ENCODE data around the gene TMTC2. TPM values are rescaled to one million over a fixed set of nuclear protein-coding genes. Genes with fewer than 3 reads are reported as not detected.
"Not testable (repeated sequence)": the region's sequence is repeated elsewhere in the genome, so short reads cannot be mapped to it uniquely, and the experiment has no call there.

The TMTC2 gene
- total and polyA plus RNA-seq, 2 donors: 3.0 to 5.1 TPM

GRCh38 chr12:82757656-82758055 is 71.0 kb downstream of the TMTC2 start:
- Histone ChIP-seq H3K27me3 (ENCODE audit: control insufficient read depth in 2 of 2, insufficient read depth in 1 of 2, low read length in 1 of 2) (no peaks in the 10 kb centered on the region), H3K9me3 (ENCODE audit: control insufficient read depth in 2 of 2, insufficient read depth in 1 of 2, low read length in 1 of 2) (no peaks in the 10 kb centered on the region), H3K4me1 (ENCODE audit: control insufficient read depth in 2 of 2, insufficient read depth in 2 of 2, low read length in 2 of 2) (no peaks in the 10 kb centered on the region), H3K27ac (ENCODE audit: low read depth in 1 of 2, low read length in 1 of 2) (no peak overlapping the region), H3K36me3 (ENCODE audit: control insufficient read depth in 2 of 2, insufficient read depth in 2 of 2, low read length in 1 of 2) (no peaks in the 10 kb centered on the region), H3K4me3 (ENCODE audit: low read length in 2 of 2) (no peak overlapping the region)
- WGBS: 90% methylated on average over 1 of the region's 1 CpG
- no peak for DNase-seq (ENCODE audit: low read depth in 6 of 9, low spot score in 9 of 9)

- DNase-seq (ENCODE audit: low read depth in 6 of 9, low spot score in 9 of 9): no peak
- 94% methylated on average over 3 of the region's 3 CpGs for WGBS
Measured at GRCh38 chr12:82758749-82759330, 72.1 kb downstream of the TMTC2 start.

DNA sequence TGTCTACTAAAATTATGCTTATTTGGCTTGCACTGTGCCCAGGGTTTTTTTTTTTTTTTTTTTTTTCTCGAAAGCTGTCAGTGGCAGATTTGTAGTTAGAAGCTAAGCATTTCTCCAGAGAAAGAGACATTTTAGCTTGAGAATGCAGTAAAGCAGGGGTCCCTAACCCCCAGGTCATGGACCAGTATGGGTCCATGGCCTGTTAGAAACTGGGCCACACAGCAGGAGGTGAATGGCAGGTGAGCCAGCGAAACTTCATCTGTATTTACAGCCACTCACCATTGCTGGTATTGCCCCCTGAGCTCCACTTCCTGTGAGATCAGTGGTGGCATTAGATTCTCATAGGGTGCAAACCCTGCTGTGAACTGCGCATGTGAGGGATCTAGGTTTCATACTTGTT is 73.7 kb downstream of the TMTC2 start:
- Histone ChIP-seq H3K9me3 (ENCODE audit: control insufficient read depth in 2 of 2, insufficient read depth in 1 of 2, low read length in 1 of 2) (no peaks in the 10 kb centered on the region), H3K4me3 (ENCODE audit: low read length in 2 of 2) (no peak overlapping the region), H3K27ac (ENCODE audit: low read depth in 1 of 2, low read length in 1 of 2) (no peak overlapping the region), H3K36me3 (ENCODE audit: control insufficient read depth in 2 of 2, insufficient read depth in 2 of 2, low read length in 1 of 2) (no peaks in the 10 kb centered on the region), H3K4me1 (ENCODE audit: control insufficient read depth in 2 of 2, insufficient read depth in 2 of 2, low read length in 2 of 2) (no peaks in the 10 kb centered on the region), H3K27me3 (ENCODE audit: control insufficient read depth in 2 of 2, insufficient read depth in 1 of 2, low read length in 1 of 2) (no peaks in the 10 kb centered on the region)
- DNase-seq (ENCODE audit: low read depth in 6 of 9, low spot score in 9 of 9): no peak
- WGBS: 95% methylated on average over 3 of the region's 3 CpGs

More at GRCh38 chr12:82758749-82759330, 72.1 kb downstream of the TMTC2 start:
- no peak overlapping the region for H3K4me3 ChIP-seq (ENCODE audit: low read length in 2 of 2)
- no peaks in the 10 kb centered on the region for H3K9me3 ChIP-seq (ENCODE audit: control insufficient read depth in 2 of 2, insufficient read depth in 1 of 2, low read length in 1 of 2)
- H3K27ac ChIP-seq (ENCODE audit: low read depth in 1 of 2, low read length in 1 of 2): no peak overlapping the region
- H3K36me3 ChIP-seq (ENCODE audit: control insufficient read depth in 2 of 2, insufficient read depth in 2 of 2, low read length in 1 of 2): no peaks in the 10 kb centered on the region
- H3K27me3 ChIP-seq (ENCODE audit: control insufficient read depth in 2 of 2, insufficient read depth in 1 of 2, low read length in 1 of 2): no peaks in the 10 kb centered on the region
- no peaks in the 10 kb centered on the region for H3K4me1 ChIP-seq (ENCODE audit: control insufficient read depth in 2 of 2, insufficient read depth in 2 of 2, low read length in 2 of 2)

DNA sequence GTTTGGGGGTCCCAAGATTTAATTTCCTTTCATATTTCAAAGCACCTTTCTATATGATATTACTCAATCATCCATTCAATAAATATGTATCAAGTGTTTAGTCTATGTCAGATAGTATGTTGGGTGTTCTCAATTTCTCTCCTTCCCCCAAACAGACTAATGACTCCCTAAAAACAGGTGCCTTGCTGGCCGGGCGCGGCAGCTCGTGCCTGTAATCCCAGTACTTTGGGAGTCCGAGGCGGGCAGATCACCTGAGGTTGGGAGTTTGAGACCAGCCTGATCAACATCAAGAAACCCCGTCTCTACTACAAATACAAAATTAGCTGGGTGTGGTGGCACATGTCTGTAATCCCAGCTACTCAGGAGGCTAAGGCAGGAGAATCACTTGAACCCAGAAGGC is 78.5 kb downstream of the TMTC2 start:
- not testable (repeated sequence) for H3K4me1 ChIP-seq (ENCODE audit: control insufficient read depth in 2 of 2, insufficient read depth in 2 of 2, low read length in 2 of 2); H3K36me3 ChIP-seq (ENCODE audit: control insufficient read depth in 2 of 2, insufficient read depth in 2 of 2, low read length in 1 of 2); H3K4me3 ChIP-seq (ENCODE audit: low read length in 2 of 2); H3K27ac ChIP-seq (ENCODE audit: low read depth in 1 of 2, low read length in 1 of 2); H3K9me3 ChIP-seq (ENCODE audit: control insufficient read depth in 2 of 2, insufficient read depth in 1 of 2, low read length in 1 of 2); DNase-seq (ENCODE audit: low read depth in 6 of 9, low spot score in 9 of 9); H3K27me3 ChIP-seq (ENCODE audit: control insufficient read depth in 2 of 2, insufficient read depth in 1 of 2, low read length in 1 of 2)
- WGBS: 96% methylated on average over 7 of the region's 7 CpGs

DNA sequence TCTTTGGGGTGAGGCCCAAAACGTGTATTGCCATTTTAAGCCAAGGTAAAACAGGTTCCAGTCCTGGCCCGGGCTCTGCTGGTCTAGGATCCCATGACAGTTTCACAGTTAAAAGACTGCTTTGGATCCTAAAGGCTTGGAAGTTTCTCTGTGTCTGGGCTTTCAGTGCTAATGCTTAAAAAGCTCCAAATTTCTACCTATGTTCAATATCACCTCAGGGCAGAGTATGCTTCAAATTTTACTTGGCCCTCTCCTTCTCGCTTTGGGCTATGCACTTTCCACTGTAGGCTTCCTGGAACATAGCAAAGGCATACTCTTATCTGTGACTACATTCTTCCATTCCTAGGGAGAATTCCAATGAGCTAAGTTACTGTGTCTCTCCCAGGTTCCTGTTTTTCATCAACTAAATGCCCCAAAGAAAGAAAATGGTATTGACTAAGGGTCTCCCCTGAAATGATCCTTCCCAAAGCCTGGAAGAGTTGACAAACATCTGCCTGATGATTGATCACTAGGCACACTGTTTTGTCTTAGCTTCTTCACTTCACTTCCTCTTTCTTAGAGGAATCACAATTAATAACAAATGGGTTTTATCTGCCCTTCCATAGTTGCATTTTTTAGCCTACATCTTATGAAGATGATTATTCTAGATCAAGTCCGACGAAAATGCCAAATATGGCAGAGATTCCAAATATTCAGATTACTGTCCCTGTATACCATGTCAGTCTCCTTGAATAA is 79.4 kb downstream of the TMTC2 start:
- 96% methylated on average over 5 of the region's 5 CpGs for WGBS
- H3K36me3 ChIP-seq (ENCODE audit: control insufficient read depth in 2 of 2, insufficient read depth in 2 of 2, low read length in 1 of 2): no peaks in the 10 kb centered on the region
- H3K4me1 ChIP-seq (ENCODE audit: control insufficient read depth in 2 of 2, insufficient read depth in 2 of 2, low read length in 2 of 2): no peaks in the 10 kb centered on the region
- no peak overlapping the region for H3K27ac ChIP-seq (ENCODE audit: low read depth in 1 of 2, low read length in 1 of 2)
- H3K9me3 ChIP-seq (ENCODE audit: control insufficient read depth in 2 of 2, insufficient read depth in 1 of 2, low read length in 1 of 2): no peaks in the 10 kb centered on the region
- no peaks in the 10 kb centered on the region for H3K27me3 ChIP-seq (ENCODE audit: control insufficient read depth in 2 of 2, insufficient read depth in 1 of 2, low read length in 1 of 2)
- no peak overlapping the region for H3K4me3 ChIP-seq (ENCODE audit: low read length in 2 of 2)
- DNase-seq (ENCODE audit: low read depth in 6 of 9, low spot score in 9 of 9): no peak

DNA sequence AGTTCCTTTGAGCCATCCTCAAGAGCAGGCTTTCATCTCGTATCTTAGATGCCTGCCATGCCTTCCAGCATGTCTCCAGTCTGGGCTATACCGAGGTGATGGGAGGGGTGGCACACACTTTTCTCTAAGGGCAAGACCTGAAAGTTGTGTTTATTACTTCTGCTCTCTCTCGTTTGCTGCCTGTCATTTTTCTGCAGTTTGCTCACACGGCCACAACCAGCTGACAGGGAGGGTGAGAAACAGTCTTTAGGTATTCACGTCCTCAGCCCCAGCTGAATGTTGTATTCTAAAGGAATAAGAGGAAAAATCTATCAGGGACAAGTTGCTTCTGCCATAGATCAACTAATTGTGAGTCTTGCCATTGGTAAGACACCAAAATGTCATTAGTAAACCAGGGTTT is 88.0 kb downstream of the TMTC2 start:
- WGBS: 82% methylated on average over 5 of the region's 5 CpGs
- Histone ChIP-seq H3K4me3 (ENCODE audit: low read length in 2 of 2) (no peak overlapping the region), H3K9me3 (ENCODE audit: control insufficient read depth in 2 of 2, insufficient read depth in 1 of 2, low read length in 1 of 2) (no peaks in the 10 kb centered on the region), H3K27me3 (ENCODE audit: control insufficient read depth in 2 of 2, insufficient read depth in 1 of 2, low read length in 1 of 2) (no peaks in the 10 kb centered on the region), H3K36me3 (ENCODE audit: control insufficient read depth in 2 of 2, insufficient read depth in 2 of 2, low read length in 1 of 2) (no peaks in the 10 kb centered on the region), H3K4me1 (ENCODE audit: control insufficient read depth in 2 of 2, insufficient read depth in 2 of 2, low read length in 2 of 2) (no peaks in the 10 kb centered on the region), H3K27ac (ENCODE audit: low read depth in 1 of 2, low read length in 1 of 2) (no peak overlapping the region)
- DNase-seq (ENCODE audit: low read depth in 6 of 9, low spot score in 9 of 9): no peak

DNA sequence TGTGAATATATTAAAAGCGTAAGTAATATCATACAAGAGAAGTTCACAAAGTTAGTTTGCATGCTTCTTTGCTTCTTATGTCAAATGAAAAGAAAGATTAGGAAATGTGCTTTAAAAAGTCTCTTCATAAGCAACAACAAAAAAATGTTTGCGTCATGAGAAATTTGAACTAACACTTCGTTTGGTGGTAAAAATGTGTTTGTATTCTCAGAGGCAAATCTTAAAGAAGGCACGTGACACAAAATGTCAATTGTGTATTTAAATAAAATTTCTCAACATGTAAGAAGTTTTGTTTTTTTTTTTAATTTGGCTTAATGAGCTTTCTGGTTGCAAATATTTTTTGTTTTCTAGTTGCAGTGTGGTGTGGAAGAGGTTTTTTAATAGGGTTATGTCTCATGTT is 93.8 kb downstream of the TMTC2 start:
- no peak for DNase-seq (ENCODE audit: low read depth in 6 of 9, low spot score in 9 of 9)
- Histone ChIP-seq H3K27ac (ENCODE audit: low read depth in 1 of 2, low read length in 1 of 2) (no peak overlapping the region), H3K36me3 (ENCODE audit: control insufficient read depth in 2 of 2, insufficient read depth in 2 of 2, low read length in 1 of 2) (no peaks in the 10 kb centered on the region), H3K27me3 (ENCODE audit: control insufficient read depth in 2 of 2, insufficient read depth in 1 of 2, low read length in 1 of 2) (no peaks in the 10 kb centered on the region), H3K4me3 (ENCODE audit: low read length in 2 of 2) (no peak overlapping the region), H3K4me1 (ENCODE audit: control insufficient read depth in 2 of 2, insufficient read depth in 2 of 2, low read length in 2 of 2) (no peaks in the 10 kb centered on the region), H3K9me3 (ENCODE audit: control insufficient read depth in 2 of 2, insufficient read depth in 1 of 2, low read length in 1 of 2) (no peaks in the 10 kb centered on the region)
- WGBS: 95% methylated on average over 4 of the region's 4 CpGs

GRCh38 chr12:82781309-82781997 is 94.7 kb downstream of the TMTC2 start:
- no peaks in the 10 kb centered on the region for H3K9me3 ChIP-seq (ENCODE audit: control insufficient read depth in 2 of 2, insufficient read depth in 1 of 2, low read length in 1 of 2)
- H3K4me3 ChIP-seq (ENCODE audit: low read length in 2 of 2): no peak overlapping the region
- H3K27me3 ChIP-seq (ENCODE audit: control insufficient read depth in 2 of 2, insufficient read depth in 1 of 2, low read length in 1 of 2): no peaks in the 10 kb centered on the region
- no peak for DNase-seq (ENCODE audit: low read depth in 6 of 9, low spot score in 9 of 9)
- no peak overlapping the region for H3K27ac ChIP-seq (ENCODE audit: low read depth in 1 of 2, low read length in 1 of 2)
- H3K4me1 ChIP-seq (ENCODE audit: control insufficient read depth in 2 of 2, insufficient read depth in 2 of 2, low read length in 2 of 2): no peaks in the 10 kb centered on the region
- H3K36me3 ChIP-seq (ENCODE audit: control insufficient read depth in 2 of 2, insufficient read depth in 2 of 2, low read length in 1 of 2): no peaks in the 10 kb centered on the region
- 50% methylated on average over 5 of the region's 5 CpGs for WGBS

- no peaks in the 10 kb centered on the region for H3K27me3 ChIP-seq (ENCODE audit: control insufficient read depth in 2 of 2, insufficient read depth in 1 of 2, low read length in 1 of 2)
- no peaks in the 10 kb centered on the region for H3K4me1 ChIP-seq (ENCODE audit: control insufficient read depth in 2 of 2, insufficient read depth in 2 of 2, low read length in 2 of 2)
- 96% methylated on average over 2 of the region's 2 CpGs for WGBS
- no peak for DNase-seq (ENCODE audit: low read depth in 6 of 9, low spot score in 9 of 9)
- H3K36me3 ChIP-seq (ENCODE audit: control insufficient read depth in 2 of 2, insufficient read depth in 2 of 2, low read length in 1 of 2): no peaks in the 10 kb centered on the region
- no peaks in the 10 kb centered on the region for H3K9me3 ChIP-seq (ENCODE audit: control insufficient read depth in 2 of 2, insufficient read depth in 1 of 2, low read length in 1 of 2)
- no peak overlapping the region for H3K27ac ChIP-seq (ENCODE audit: low read depth in 1 of 2, low read length in 1 of 2)
- H3K4me3 ChIP-seq (ENCODE audit: low read length in 2 of 2): no peak overlapping the region
Measured at GRCh38 chr12:82783435-82783834, 96.7 kb downstream of the TMTC2 start.

All from thymus (tissue), 11 donors.